ENCODE results near the gene PVR. TPM values are rescaled to one million over a fixed set of nuclear protein-coding genes. Genes with fewer than 3 reads are reported as not detected.
"Not testable (repeated sequence)": the region's sequence is repeated elsewhere in the genome, so short reads cannot be mapped to it uniquely, and the experiment has no call there.

Gene PVR
- polyA plus RNA-seq, 1 donor from 2014 or later: 19.1 TPM

DNA sequence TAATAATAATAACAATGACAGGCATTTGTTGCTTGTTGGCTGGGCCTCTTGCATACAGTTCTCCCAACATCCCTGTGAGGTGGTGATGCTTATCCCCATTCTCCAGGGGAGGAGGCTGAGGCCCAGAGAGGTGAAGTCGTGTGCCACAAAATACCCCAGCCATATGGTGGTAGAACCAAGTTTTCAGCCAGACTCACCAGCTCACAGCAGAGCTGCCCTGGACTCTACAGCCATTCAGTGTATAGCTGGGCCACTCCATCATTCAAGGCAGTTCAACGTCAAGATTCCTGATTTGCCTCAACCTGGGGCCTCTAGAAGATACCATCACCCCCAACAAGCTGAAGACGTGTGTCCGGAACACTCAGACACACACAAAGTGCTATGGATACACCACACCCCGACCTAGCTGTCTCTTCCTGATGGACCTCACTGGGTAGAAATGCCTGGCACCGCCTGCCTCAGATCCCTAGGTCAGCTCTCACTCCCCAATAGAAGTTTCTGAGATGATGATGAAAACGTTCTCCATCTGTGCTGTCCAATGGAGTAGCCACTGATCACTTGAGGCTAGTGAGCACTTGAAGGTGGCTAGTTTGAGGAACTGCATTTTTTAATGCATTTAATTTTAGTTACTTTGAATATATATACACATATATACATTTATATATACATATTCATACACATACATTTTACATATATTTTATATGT, 23.3 kb downstream of the PVR start:
- H3K9me2 ChIP-seq (ENCODE audit: insufficient read depth, low read length): no peaks in the 10 kb centered on the region
- no peaks in the 10 kb centered on the region for H3K9me3 ChIP-seq (ENCODE audit: low read length)
- no peak overlapping the region for H3K4me2 ChIP-seq (ENCODE audit: low read length)
- TF ChIP-seq TAF1 (IDR thresholded peaks at IDR 0.05; ENCODE audit: low read depth): no peak
- no peak for TF ChIP-seq MXI1 (conservative IDR thresholded peaks at IDR 0.05; ENCODE audit: poor library complexity, severe bottlenecking)
- TF ChIP-seq REST (IDR thresholded peaks at IDR 0.05; ENCODE audit: borderline replicate concordance): no peak
- no peak for TF ChIP-seq EZH2 (IDR thresholded peaks at IDR 0.05; ENCODE audit: borderline replicate concordance, insufficient read depth, low read length, poor library complexity, severe bottlenecking)
- TF ChIP-seq SMC3 (conservative IDR thresholded peaks at IDR 0.05; ENCODE audit: poor library complexity): no peak
- no peak for TF ChIP-seq EP300 (conservative IDR thresholded peaks at IDR 0.05; ENCODE audit: poor library complexity, severe bottlenecking)
- TF ChIP-seq POLR2AphosphoS5 (IDR thresholded peaks at IDR 0.05): no peak
- TF ChIP-seq CTCF (IDR thresholded peaks at IDR 0.05; ENCODE audit: poor library complexity, severe bottlenecking): no peak
- no peak for TF ChIP-seq RAD21 (conservative IDR thresholded peaks at IDR 0.05)
- no peak overlapping the region for H3K4me3 ChIP-seq (ENCODE audit: low read length)
- H2AFZ ChIP-seq (ENCODE audit: low read depth, low read length): no peak overlapping the region
- H3K9ac ChIP-seq (ENCODE audit: low read length): no peak overlapping the region
- H3F3A ChIP-seq (ENCODE audit: insufficient read depth, low read length, poor library complexity, severe bottlenecking): no peaks in the 10 kb centered on the region
- no peaks in the 10 kb centered on the region for H3K79me2 ChIP-seq (replicated peaks; ENCODE audit: insufficient read depth, low read length)
- no peaks in the 10 kb centered on the region for H4K20me1 ChIP-seq (ENCODE audit: insufficient read depth)
- no peak overlapping the region for H3K27ac ChIP-seq (ENCODE audit: low read length)
- H3K27me3 ChIP-seq (ENCODE audit: insufficient read depth, low read depth, low read length): no peaks in the 10 kb centered on the region
- no peaks in the 10 kb centered on the region for H3K36me3 ChIP-seq (ENCODE audit: insufficient read depth, low read length)

DNA sequence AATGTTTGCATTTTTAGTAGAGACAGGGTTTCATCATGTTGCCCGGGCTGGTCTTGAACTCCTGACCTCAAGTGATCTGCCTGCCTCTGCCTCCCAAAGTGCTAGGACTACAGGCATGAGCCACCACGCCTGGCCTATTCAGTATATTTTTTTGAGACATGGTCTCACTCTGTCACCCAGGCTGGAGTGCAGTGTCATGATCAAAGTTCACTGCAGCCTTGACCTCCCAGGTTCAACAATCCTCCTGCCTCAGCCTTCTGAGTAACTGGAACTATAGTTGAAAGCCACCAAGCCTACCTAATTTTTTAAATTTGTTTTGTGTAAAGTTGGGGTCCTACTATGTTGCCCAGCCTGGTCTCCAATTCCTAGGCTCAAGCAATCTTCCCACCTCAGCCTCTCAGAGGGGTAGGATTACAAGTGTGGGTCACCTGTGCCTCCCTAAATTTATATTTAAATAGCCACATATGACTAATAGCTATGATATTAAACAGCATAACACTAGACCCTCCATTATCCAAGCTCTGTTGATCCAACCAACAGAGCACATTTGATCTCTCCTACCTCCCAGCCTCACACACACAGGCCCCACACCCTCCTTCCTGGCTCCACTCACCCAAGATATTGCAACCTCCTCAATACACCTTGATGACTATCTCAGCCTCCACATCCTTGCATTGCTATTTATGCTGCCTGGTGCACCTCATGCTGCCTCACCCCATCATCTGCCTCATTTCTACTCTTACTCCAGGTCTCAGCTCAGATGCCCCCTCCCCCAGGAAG, 25.5 kb downstream of the PVR start:
- no peaks in the 10 kb centered on the region for H3K9me3 ChIP-seq (ENCODE audit: low read length)
- no peaks in the 10 kb centered on the region for H3K36me3 ChIP-seq (ENCODE audit: insufficient read depth, low read length)
- H3F3A ChIP-seq (ENCODE audit: insufficient read depth, low read length, poor library complexity, severe bottlenecking): no peaks in the 10 kb centered on the region
- no peaks in the 10 kb centered on the region for H3K27me3 ChIP-seq (ENCODE audit: insufficient read depth, low read depth, low read length)
- no peaks in the 10 kb centered on the region for H3K9me2 ChIP-seq (ENCODE audit: insufficient read depth, low read length)
- TF ChIP-seq EZH2 (IDR thresholded peaks at IDR 0.05; ENCODE audit: borderline replicate concordance, insufficient read depth, low read length, poor library complexity, severe bottlenecking) (no peak), EP300 (conservative IDR thresholded peaks at IDR 0.05; ENCODE audit: poor library complexity, severe bottlenecking) (no peak), POLR2AphosphoS5 (IDR thresholded peaks at IDR 0.05) (no peak), MXI1 (conservative IDR thresholded peaks at IDR 0.05; ENCODE audit: poor library complexity, severe bottlenecking) (no peak)
- no peak overlapping the region for H3K4me2 ChIP-seq (ENCODE audit: low read length)
- H3K4me3 ChIP-seq (ENCODE audit: low read length): no peak overlapping the region
- no peak overlapping the region for H2AFZ ChIP-seq (ENCODE audit: low read depth, low read length)
- H3K79me2 ChIP-seq (replicated peaks; ENCODE audit: insufficient read depth, low read length): no peaks in the 10 kb centered on the region
- H3K27ac ChIP-seq (ENCODE audit: low read length): no peak overlapping the region
- H3K9ac ChIP-seq (ENCODE audit: low read length): no peak overlapping the region
- H4K20me1 ChIP-seq (ENCODE audit: insufficient read depth): no peaks in the 10 kb centered on the region

DNA sequence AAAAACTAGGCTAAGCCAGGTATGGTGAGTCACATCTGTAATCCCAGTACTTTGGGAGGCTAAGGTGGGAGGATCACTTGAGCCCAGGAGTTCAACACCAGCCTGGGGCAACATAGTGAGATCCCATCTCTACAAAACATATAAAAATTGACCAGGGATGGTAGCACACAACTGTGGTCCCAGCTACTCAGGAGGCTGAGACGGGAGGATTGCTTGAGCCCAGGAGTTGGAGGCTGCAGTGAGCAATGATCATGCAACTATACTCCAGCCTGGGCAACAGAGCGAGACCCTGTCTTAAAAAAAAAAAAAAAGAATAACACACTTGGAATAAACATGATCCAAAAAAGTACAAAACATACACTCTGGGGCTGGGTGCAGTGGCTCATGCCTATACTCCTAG, 26.3 kb downstream of the PVR start:
- H3K36me3 ChIP-seq (ENCODE audit: insufficient read depth, low read length); H3K27me3 ChIP-seq (ENCODE audit: insufficient read depth, low read depth, low read length); H3K4me3 ChIP-seq (ENCODE audit: low read length); H3F3A ChIP-seq (ENCODE audit: insufficient read depth, low read length, poor library complexity, severe bottlenecking); H3K27ac ChIP-seq (ENCODE audit: low read length); H3K79me2 ChIP-seq (replicated peaks; ENCODE audit: insufficient read depth, low read length); H3K9me3 ChIP-seq (ENCODE audit: low read length); H3K4me2 ChIP-seq (ENCODE audit: low read length); H2AFZ ChIP-seq (ENCODE audit: low read depth, low read length); H4K20me1 ChIP-seq (ENCODE audit: insufficient read depth); H3K9me2 ChIP-seq (ENCODE audit: insufficient read depth, low read length); H3K9ac ChIP-seq (ENCODE audit: low read length): not testable (repeated sequence)

All from neural cell (in vitro differentiated cells).